Upper lobe of right lung (tissue), 1 donor: ENCODE results near the gene NUP133. TPM values are rescaled to one million over a fixed set of nuclear protein-coding genes. Genes with fewer than 3 reads are reported as not detected.
"Not testable (repeated sequence)": the region's sequence is repeated elsewhere in the genome, so short reads cannot be mapped to it uniquely, and the experiment has no call there.

ENCODE experiments used
- ATAC-seq: fragments of 200-7000 bp; cut with Tn5 transposase; one replicate; pipeline ENCODE4 v1.9.1; 2020; ENCODE audit warnings: mild to moderate bottlenecking, moderate library complexity
- DNase-seq: peaks from one replicate; pipeline ENCODE4 v3.0.0-alpha.2; 2020
- H3K27ac ChIP-seq: fragments of 200-600 bp; one replicate; pipeline ENCODE4 v1.8.0; 2022
- H3K27me3 ChIP-seq: fragments of 200-600 bp; one replicate; pipeline ENCODE4 v1.8.0; 2022; ENCODE audit warnings: mild to moderate bottlenecking
- H3K36me3 ChIP-seq: fragments of 200-600 bp; one replicate; pipeline ENCODE4 v1.8.0; 2022
- H3K4me1 ChIP-seq: fragments of 200-600 bp; one replicate; pipeline ENCODE4 v1.8.0; 2022
- H3K4me3 ChIP-seq: fragments of 200-600 bp; one replicate; pipeline ENCODE4 v1.8.0; 2022; ENCODE audit warnings: mild to moderate bottlenecking
- H3K9me3 ChIP-seq: fragments of 200-600 bp; one replicate; pipeline ENCODE4 v1.8.0; 2022
- intact Hi-C: fragments of 100-400 bp; cut with DNase I; formaldehyde crosslinking; loops from one replicate; pipeline ENCODE4 v1.11.0; 2022
- total RNA-seq: library from RNA; stranded (reverse); fragmentation: NEBNext Ultra II Directional; extraction: Animal tissue kit (Norgen Biotek cat#: 25700); gene quantifications from one replicate; pipeline ENCODE4 v1.2.1, GENCODE V29; 2021
- TF ChIP-seq, protein P1 (sequence below): fragments of 200-600 bp; IDR thresholded peaks from one replicate; pipeline ENCODE4 v1.8.0; 2022; ENCODE audit warnings: antibody characterized with exemption
- donor health status: DM: no; HTN: yes; CAD: no; lungs with severe emphysema.

The NUP133 gene
- total RNA-seq, 1 donor from 2014 or later: 33.8 TPM

DNA sequence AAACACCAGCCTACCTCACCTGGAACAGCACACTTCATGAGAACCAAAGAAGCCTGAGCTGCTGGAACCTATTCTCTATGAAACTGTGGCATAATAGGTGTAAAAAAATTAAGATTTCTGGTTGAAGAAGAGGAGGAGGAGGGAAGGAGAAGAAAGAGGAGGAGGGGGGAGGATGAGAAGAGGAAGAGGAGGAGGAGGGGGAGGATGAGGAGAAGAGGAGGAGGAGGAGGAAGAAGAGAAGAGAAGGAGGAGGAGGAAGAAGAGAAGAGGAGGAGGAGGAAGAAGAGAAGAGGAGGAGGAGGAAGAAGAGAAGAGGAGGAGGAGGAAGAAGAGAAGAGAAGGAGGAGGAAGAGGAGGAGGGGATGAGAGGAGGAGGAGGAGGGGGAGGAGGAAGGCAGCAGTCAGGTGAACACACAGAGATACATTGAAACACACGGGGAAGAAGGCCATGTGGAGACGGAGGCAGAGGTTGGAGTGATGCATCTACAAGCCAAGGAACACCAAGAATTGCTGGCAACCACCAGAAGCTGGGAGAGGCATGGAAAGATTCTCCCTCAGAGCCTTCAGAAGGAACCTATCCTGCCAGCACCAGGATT lies 82.5 kb downstream of the NUP133 start:
- Histone ChIP-seq H3K27me3 (peaks cover 40% of the 10 kb centered on the region), H3K4me3 (no peak overlapping the region), H3K36me3 (no peaks in the 10 kb centered on the region), H3K4me1 (peaks cover under 1% of the 10 kb centered on the region), H3K27ac (no peak overlapping the region), H3K9me3 (no peaks in the 10 kb centered on the region)
- DNase-seq (no peak), ATAC-seq (no peak)
- intact Hi-C loops: no loop called here
- TF ChIP-seq, protein P1, sequence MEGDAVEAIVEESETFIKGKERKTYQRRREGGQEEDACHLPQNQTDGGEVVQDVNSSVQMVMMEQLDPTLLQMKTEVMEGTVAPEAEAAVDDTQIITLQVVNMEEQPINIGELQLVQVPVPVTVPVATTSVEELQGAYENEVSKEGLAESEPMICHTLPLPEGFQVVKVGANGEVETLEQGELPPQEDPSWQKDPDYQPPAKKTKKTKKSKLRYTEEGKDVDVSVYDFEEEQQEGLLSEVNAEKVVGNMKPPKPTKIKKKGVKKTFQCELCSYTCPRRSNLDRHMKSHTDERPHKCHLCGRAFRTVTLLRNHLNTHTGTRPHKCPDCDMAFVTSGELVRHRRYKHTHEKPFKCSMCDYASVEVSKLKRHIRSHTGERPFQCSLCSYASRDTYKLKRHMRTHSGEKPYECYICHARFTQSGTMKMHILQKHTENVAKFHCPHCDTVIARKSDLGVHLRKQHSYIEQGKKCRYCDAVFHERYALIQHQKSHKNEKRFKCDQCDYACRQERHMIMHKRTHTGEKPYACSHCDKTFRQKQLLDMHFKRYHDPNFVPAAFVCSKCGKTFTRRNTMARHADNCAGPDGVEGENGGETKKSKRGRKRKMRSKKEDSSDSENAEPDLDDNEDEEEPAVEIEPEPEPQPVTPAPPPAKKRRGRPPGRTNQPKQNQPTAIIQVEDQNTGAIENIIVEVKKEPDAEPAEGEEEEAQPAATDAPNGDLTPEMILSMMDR: no peak

DNA sequence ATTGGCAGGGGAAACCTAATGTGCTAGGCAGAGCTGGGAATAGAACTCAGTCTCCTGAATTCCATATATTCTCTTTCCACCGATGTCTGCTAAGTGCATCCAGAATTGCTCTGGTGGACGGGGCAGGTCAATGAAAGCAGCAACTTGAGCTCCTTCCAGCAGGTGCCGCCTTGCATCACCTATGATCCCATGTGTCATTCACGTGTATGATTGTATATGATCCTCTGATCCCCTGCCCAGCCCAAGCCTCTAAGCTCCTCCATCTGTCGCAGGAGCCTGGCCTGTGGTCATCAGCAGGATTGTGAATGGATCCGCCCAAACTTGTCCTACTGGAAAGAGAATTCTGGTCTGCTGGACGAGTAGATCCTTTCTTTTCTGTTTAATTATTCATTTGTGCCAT lies 87.4 kb downstream of the NUP133 start:
- H3K9me3 ChIP-seq: no peaks in the 10 kb centered on the region
- H3K36me3 ChIP-seq: no peaks in the 10 kb centered on the region
- no peak overlapping the region for H3K4me3 ChIP-seq
- peaks cover 10% of the 10 kb centered on the region for H3K27me3 ChIP-seq
- TF ChIP-seq, protein P1: no peak
- H3K27ac ChIP-seq: no peak overlapping the region
- intact Hi-C loops: no loop called here
- ATAC-seq: no peak
- H3K4me1 ChIP-seq: no peaks in the 10 kb centered on the region
- no peak for DNase-seq

DNA sequence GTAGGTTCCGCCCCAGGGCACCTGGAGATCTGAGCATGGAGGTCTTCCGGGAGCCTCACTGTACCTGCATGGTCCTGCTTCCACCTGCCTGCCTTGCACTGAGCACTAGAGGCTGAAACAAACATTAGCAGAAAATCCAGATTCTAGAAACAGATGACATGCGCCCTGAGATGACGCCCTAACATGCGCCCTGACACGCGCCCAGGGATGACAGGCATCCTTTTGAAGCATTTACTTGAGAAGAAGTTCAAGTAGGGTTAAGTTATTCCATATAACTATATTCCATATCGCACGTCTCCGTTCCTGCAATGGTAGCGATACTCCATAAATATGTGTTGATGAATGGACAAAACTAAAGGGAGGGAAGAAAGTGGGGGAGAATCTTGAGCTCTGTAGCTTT lies 87.9 kb downstream of the NUP133 start:
- H3K27ac ChIP-seq: no peak overlapping the region
- H3K4me1 ChIP-seq: no peaks in the 10 kb centered on the region
- peaks cover 10% of the 10 kb centered on the region for H3K27me3 ChIP-seq
- intact Hi-C loops: no loop called here
- TF ChIP-seq, protein P1: no peak
- DNase-seq: peak; percentile 32
- no peak overlapping the region for H3K4me3 ChIP-seq
- no peaks in the 10 kb centered on the region for H3K36me3 ChIP-seq
- no peaks in the 10 kb centered on the region for H3K9me3 ChIP-seq
- ATAC-seq: no peak

DNA sequence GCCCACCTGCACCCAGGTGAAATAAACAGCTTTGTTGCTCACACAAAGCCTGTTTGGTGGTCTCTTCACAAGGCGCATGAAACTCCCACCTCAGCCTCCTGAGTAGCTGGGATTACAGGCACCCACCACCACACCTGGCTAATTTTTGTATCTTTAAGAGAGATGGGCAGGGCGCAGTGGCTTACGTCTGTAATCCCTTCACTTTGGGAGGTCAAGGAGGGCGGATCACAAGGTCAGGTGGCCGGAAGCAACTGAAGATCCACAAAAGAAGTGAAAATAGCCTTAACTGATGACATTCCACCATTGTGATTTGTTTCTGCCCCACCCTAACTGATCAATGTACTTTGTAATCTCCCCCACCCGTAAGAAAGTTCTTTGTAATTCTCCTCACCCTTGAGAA lies 89.6 kb downstream of the NUP133 start:
- ATAC-seq: not testable (repeated sequence)

DNA sequence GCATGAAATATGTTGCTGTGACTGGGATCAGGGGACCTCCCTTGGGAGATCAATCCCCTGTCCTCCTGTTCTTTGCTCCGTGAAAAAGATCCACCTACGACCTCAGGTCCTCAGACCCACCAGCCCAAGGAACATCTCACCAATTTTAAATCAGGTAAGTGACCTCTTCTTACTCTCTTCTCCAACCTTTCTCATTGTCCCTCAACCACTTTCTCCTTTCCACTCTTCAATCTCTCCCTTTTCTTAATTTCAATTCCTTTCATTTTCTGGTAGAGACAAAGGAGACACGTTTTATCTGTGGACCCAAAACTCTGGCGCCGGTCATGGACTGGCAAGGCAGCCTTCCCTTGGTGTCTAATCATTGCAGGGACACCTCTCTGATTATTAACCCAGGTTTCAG lies 95.3 kb downstream of the NUP133 start:
- ATAC-seq: not testable (repeated sequence)

More for the DNA sequence above, 89.6 kb downstream of the NUP133 start:
- H3K4me3 ChIP-seq, H3K9me3 ChIP-seq, DNase-seq, H3K36me3 ChIP-seq, H3K27ac ChIP-seq, intact Hi-C loops, H3K4me1 ChIP-seq, H3K27me3 ChIP-seq: not testable (repeated sequence)

DNA sequence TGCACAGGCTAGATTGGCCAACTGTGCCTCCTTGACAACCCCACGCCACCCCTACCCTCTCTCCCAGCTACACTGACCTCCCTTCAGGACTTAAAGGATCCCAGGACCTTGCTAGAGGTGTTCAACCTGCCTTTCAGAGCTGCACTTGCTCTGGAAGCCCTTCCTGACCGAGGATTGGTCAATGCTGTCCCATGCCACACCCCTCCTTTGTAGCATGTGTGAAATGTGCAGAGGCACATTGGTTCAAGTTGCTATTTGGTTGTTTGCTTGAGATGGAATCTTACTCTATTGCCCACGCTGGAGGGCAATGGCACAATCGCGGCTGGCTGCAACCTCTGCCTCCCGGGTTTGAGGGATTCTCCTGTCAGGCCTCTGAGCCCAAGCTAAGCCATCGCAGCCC lies 96.1 kb downstream of the NUP133 start:
- Histone ChIP-seq H3K27ac (no peak overlapping the region), H3K27me3 (peaks cover 24% of the 10 kb centered on the region), H3K4me1 (peaks cover 21% of the 10 kb centered on the region), H3K4me3 (no peak overlapping the region), H3K36me3 (no peaks in the 10 kb centered on the region), H3K9me3 (no peaks in the 10 kb centered on the region)
- intact Hi-C loops: no loop called here
- peak; percentile 18 for ATAC-seq
- DNase-seq: no peak
- TF ChIP-seq, protein P1: no peak

More for the DNA sequence above, 95.3 kb downstream of the NUP133 start:
- H3K9me3 ChIP-seq, intact Hi-C loops, DNase-seq, H3K36me3 ChIP-seq, H3K4me3 ChIP-seq, H3K27ac ChIP-seq: not testable (repeated sequence)
- peaks cover 17% of the 10 kb centered on the region for H3K27me3 ChIP-seq
- H3K4me1 ChIP-seq: peaks cover 14% of the 10 kb centered on the region
